KMS-11 (cell line): ENCODE results near the gene GTF2IRD1.
"Not testable (repeated sequence)": the region's sequence is repeated elsewhere in the genome, so short reads cannot be mapped to it uniquely, and the experiment has no call there.

Experiments used
- H2AFZ ChIP-seq: fragments of 200-600 bp; sonication (generic); 2 replicates; pipeline ENCODE4 v1.6.1; 2016; ENCODE audit warnings: antibody characterized with exemption, mixed run types, low read depth
- H3K27ac ChIP-seq: fragments of 200-600 bp; sonication (generic); 2 replicates; pipeline ENCODE4 v1.6.1; 2016; ENCODE audit warnings: mild to moderate bottlenecking, mixed run types
- H3K27me3 ChIP-seq: fragments of 200-600 bp; sonication (generic); 2 replicates; pipeline ENCODE4 v1.6.1; 2017; ENCODE audit warnings: mild to moderate bottlenecking, low read depth, mixed run types, moderate library complexity; ENCODE audit not compliant: insufficient read depth
- H3K36me3 ChIP-seq: fragments of 200-600 bp; sonication (generic); 2 replicates; pipeline ENCODE4 v1.6.1; 2017; ENCODE audit warnings: mild to moderate bottlenecking, mixed run types; ENCODE audit not compliant: insufficient read depth
- H3K4me1 ChIP-seq: fragments of 200-600 bp; sonication (generic); 2 replicates; pipeline ENCODE4 v1.6.1; 2016; ENCODE audit warnings: mild to moderate bottlenecking, low read depth, mixed run types; ENCODE audit not compliant: poor library complexity, severe bottlenecking
- H3K4me2 ChIP-seq: fragments of 200-600 bp; sonication (generic); 2 replicates; pipeline ENCODE4 v1.7.0; 2016; ENCODE audit warnings: mild to moderate bottlenecking, mixed run types
- H3K4me3 ChIP-seq: fragments of 200-600 bp; sonication (generic); IDR thresholded peaks from 2 replicates; pipeline ENCODE4 v1.6.1; 2017; ENCODE audit warnings: low read depth, low read length, mixed read lengths; ENCODE audit not compliant: insufficient read depth
- H3K79me2 ChIP-seq: fragments of 200-600 bp; sonication (generic); 2 replicates; pipeline ENCODE4 v1.6.1; 2016; ENCODE audit warnings: low read depth, mixed run types; ENCODE audit not compliant: insufficient read depth
- H3K9ac ChIP-seq: fragments of 200-600 bp; sonication (generic); 2 replicates; pipeline ENCODE4 v1.6.1; 2016; ENCODE audit warnings: mild to moderate bottlenecking, mixed run types
- H4K20me1 ChIP-seq: fragments of 200-600 bp; sonication (generic); 2 replicates; pipeline ENCODE4 v1.6.1; 2016; ENCODE audit warnings: mild to moderate bottlenecking, mixed run types; ENCODE audit not compliant: insufficient read depth
- TF ChIP-seq, protein P1 (sequence below): fragments of 200-600 bp; sonication (generic); conservative IDR thresholded peaks from 2 replicates; pipeline ENCODE4 v1.6.1; 2017; ENCODE audit warnings: low read depth, mild to moderate bottlenecking, antibody characterized with exemption, low read length, moderate library complexity, mixed read lengths

The GTF2IRD1 gene

DNA sequence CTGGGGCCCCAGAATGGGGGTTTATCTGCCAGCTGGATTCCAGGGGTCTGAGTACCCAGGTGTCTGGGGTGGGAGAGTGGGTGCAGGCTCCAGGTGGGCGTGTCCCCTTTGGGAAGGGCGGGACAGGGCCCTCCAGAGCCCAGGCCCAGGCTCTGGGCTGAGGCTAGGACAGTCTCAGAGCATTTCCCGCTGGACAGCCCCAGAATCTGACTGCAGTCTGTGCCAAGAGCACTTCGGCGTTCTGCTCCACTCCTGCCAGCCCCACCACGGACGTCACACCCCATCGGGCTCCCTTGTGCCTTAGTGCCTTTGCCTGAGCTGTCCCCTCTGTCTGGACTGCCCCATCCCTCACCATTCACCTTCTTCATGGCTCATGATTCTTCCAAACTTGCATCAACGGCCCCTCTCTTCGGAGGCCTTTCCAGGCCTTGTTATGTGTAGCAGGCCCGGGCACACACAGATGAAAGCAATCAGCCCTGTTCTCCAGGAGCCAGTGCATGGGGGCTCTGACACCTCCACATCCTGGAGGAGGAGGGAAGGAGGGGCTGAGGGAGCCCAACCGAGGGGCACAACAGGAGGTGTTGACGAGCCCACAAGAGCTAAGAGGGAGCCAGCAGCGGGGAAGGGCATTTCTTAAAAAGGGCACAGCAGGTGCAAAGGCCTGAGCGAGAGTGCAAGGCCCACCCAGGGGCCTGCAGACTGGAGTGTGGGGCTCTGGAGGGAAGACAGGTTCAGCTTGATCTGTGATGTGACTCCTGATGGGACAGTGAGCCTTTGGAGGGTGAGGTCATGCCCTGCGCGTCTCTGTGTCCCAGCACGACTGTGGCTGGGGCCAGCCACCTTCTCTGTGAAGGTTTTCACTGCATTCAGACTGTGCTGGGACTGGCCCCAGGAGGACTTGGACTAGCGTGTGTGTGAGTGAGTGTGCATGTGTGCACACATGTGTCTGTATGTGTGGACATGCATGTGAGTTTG is 41.7 kb downstream of the GTF2IRD1 start:
- no peaks in the 10 kb centered on the region for H3K79me2 ChIP-seq
- no peak overlapping the region for H2AFZ ChIP-seq
- no peaks in the 10 kb centered on the region for H3K36me3 ChIP-seq
- H4K20me1 ChIP-seq: no peaks in the 10 kb centered on the region
- no peak overlapping the region for H3K27ac ChIP-seq
- H3K9ac ChIP-seq: no peak overlapping the region
- TF ChIP-seq, protein P1, sequence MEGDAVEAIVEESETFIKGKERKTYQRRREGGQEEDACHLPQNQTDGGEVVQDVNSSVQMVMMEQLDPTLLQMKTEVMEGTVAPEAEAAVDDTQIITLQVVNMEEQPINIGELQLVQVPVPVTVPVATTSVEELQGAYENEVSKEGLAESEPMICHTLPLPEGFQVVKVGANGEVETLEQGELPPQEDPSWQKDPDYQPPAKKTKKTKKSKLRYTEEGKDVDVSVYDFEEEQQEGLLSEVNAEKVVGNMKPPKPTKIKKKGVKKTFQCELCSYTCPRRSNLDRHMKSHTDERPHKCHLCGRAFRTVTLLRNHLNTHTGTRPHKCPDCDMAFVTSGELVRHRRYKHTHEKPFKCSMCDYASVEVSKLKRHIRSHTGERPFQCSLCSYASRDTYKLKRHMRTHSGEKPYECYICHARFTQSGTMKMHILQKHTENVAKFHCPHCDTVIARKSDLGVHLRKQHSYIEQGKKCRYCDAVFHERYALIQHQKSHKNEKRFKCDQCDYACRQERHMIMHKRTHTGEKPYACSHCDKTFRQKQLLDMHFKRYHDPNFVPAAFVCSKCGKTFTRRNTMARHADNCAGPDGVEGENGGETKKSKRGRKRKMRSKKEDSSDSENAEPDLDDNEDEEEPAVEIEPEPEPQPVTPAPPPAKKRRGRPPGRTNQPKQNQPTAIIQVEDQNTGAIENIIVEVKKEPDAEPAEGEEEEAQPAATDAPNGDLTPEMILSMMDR: no peak
- no peak overlapping the region for H3K4me2 ChIP-seq
- no peaks in the 10 kb centered on the region for H3K27me3 ChIP-seq
- no peaks in the 10 kb centered on the region for H3K4me1 ChIP-seq
- H3K4me3 ChIP-seq: no peak overlapping the region

DNA sequence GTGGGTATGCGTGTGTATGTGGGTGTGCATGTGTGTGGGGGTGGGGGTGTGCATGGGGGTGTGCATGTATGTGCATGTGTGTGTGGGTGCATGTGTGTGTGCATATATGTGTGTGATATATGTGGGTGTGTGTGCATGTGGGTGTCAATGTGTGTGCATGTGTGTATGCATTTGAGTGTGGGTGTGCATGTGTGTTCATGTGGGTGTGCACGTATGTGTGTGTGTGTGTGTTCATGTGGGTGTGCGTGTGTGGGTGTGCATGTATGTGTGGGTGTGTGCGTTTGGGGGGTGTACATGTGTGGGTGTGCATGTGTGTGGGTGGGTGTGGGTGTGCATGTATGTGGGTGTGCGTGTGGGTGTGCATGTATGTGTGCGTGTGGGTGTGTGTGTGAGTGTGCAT is 42.6 kb downstream of the GTF2IRD1 start:
- H3K27ac ChIP-seq: no peak overlapping the region
- H3K27me3 ChIP-seq: no peaks in the 10 kb centered on the region
- H3K4me3 ChIP-seq: no peak overlapping the region
- no peak overlapping the region for H3K4me2 ChIP-seq
- H3K4me1 ChIP-seq: no peaks in the 10 kb centered on the region
- no peaks in the 10 kb centered on the region for H3K36me3 ChIP-seq
- no peak overlapping the region for H3K9ac ChIP-seq
- no peak overlapping the region for H2AFZ ChIP-seq
- no peaks in the 10 kb centered on the region for H3K79me2 ChIP-seq
- TF ChIP-seq, protein P1: no peak
- no peaks in the 10 kb centered on the region for H4K20me1 ChIP-seq

DNA sequence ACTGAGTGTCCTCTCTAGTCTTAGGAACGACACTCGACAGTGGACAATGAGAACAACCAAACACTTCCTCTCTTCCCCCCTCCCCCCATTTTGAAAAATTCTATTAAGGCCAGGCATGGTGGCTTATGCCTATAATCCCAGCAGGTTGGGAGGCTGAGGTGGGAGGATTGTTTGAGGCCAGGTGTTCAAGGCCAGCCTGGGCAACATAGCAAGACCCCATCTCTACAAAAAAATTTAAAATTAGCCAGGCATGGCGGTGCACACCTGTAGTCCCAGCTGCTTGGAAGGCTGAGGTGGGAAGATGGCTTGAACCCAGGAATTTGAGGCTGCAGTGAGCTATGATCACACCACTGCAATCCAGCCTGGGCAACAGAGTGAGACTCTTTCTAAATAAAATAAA is 43.1 kb downstream of the GTF2IRD1 start:
- H3K27me3 ChIP-seq, H3K9ac ChIP-seq, H3K36me3 ChIP-seq, H3K4me2 ChIP-seq, H3K79me2 ChIP-seq, H4K20me1 ChIP-seq, H3K27ac ChIP-seq, H2AFZ ChIP-seq, H3K4me3 ChIP-seq, H3K4me1 ChIP-seq: not testable (repeated sequence)

DNA sequence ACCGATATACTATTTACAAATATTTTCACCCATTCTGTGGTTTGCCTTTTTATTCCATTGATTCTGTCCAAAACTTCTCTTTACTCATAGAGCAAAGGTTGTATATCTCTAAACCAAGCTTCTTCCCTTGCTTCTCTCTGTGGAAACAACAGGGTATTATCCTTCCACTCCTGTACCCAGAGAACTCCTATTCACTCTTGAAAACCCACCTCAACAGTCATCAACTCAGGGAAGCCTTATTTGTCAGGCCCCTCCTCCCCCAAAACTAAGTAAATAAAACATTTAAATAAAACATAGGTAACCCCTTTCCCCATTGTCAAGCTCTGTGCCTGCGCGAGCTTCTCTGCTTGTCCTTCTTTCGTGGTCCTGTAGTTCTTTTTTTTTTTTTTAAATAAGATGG is 44.6 kb downstream of the GTF2IRD1 start:
- H3K4me2 ChIP-seq: no peak overlapping the region
- no peaks in the 10 kb centered on the region for H3K36me3 ChIP-seq
- H3K27ac ChIP-seq: no peak overlapping the region
- no peaks in the 10 kb centered on the region for H4K20me1 ChIP-seq
- H3K4me3 ChIP-seq: no peak overlapping the region
- no peaks in the 10 kb centered on the region for H3K4me1 ChIP-seq
- H3K27me3 ChIP-seq: no peaks in the 10 kb centered on the region
- no peak overlapping the region for H3K9ac ChIP-seq
- TF ChIP-seq, protein P1: no peak
- H3K79me2 ChIP-seq: no peaks in the 10 kb centered on the region
- H2AFZ ChIP-seq: no peak overlapping the region
